MM.1S (cell line): ENCODE measurements around the gene ATG10.

Experiments
- DNase-seq: peaks from one replicate; pipeline ENCODE4 v3.0.0-alpha.2; 2015
- H2AFZ ChIP-seq: fragments of 300-600 bp; sonication (generic); 2 replicates; pipeline ENCODE4 v1.6.0; 2016; ENCODE audit warnings: antibody characterized with exemption, low read length
- H3F3A ChIP-seq: fragments of 300-600 bp; sonication (generic); 2 replicates; pipeline ENCODE4 v1.6.1; 2016; ENCODE audit warnings: mild to moderate bottlenecking, antibody characterized with exemption, low read length, moderate library complexity, mixed read lengths; ENCODE audit not compliant: insufficient read depth
- H3K27ac ChIP-seq: fragments of 300-600 bp; sonication (generic); 2 replicates; pipeline ENCODE4 v1.5.1; 2016; ENCODE audit warnings: mild to moderate bottlenecking, low read length
- H3K27me3 ChIP-seq: fragments of 300-600 bp; sonication (generic); replicated peaks from 2 replicates; pipeline ENCODE4 v1.6.0; 2016; ENCODE audit warnings: low read length; ENCODE audit not compliant: insufficient read depth
- H3K36me3 ChIP-seq: fragments of 300-600 bp; sonication (generic); replicated peaks from 2 replicates; pipeline ENCODE4 v1.6.1; 2016; ENCODE audit warnings: mild to moderate bottlenecking, low read length, mixed read lengths; ENCODE audit not compliant: insufficient read depth
- H3K4me1 ChIP-seq: fragments of 300-600 bp; sonication (generic); 2 replicates; pipeline ENCODE4 v1.6.1; 2016; ENCODE audit warnings: low read length, mixed read lengths
- H3K4me2 ChIP-seq: fragments of 300-600 bp; sonication (generic); 2 replicates; pipeline ENCODE4 v1.6.0; 2016; ENCODE audit warnings: low read depth, low read length
- H3K4me3 ChIP-seq: fragments of 300-600 bp; sonication (generic); 2 replicates; pipeline ENCODE4 v1.5.1; 2016; ENCODE audit warnings: low read length, mixed read lengths
- H3K79me2 ChIP-seq: fragments of 300-600 bp; sonication (generic); 2 replicates; pipeline ENCODE4 v1.6.1; 2016; ENCODE audit warnings: mixed run types, low read length, mixed read lengths
- H3K9ac ChIP-seq: fragments of 300-600 bp; sonication (generic); 2 replicates; pipeline ENCODE4 v1.6.1; 2016; ENCODE audit warnings: low read length, mixed read lengths
- H3K9me2 ChIP-seq: fragments of 300-600 bp; sonication (generic); replicated peaks from 2 replicates; pipeline ENCODE4 v1.6.1; 2016; ENCODE audit warnings: mild to moderate bottlenecking, low read length, mixed read lengths; ENCODE audit not compliant: insufficient read depth
- H3K9me3 ChIP-seq: fragments of 300-600 bp; sonication (generic); replicated peaks from 2 replicates; pipeline ENCODE4 v1.6.1; 2016; ENCODE audit warnings: mild to moderate bottlenecking, low read length, mixed read lengths; ENCODE audit not compliant: insufficient read depth
- H4K20me1 ChIP-seq: fragments of 300-600 bp; sonication (generic); 2 replicates; pipeline ENCODE4 v1.6.1; 2016; ENCODE audit warnings: mild to moderate bottlenecking, low read length, moderate library complexity, mixed read lengths; ENCODE audit not compliant: insufficient read depth
- EZH2 ChIP-seq: fragments of 300-600 bp; sonication (generic); optimal IDR thresholded peaks from 2 replicates; pipeline ENCODE3; 2017; ENCODE audit warnings: low read depth, mild to moderate bottlenecking, antibody characterized with exemption, low read length, mixed read lengths
- EZH2phosphoT487 ChIP-seq: fragments of 300-600 bp; sonication (generic); IDR thresholded peaks from 2 replicates; pipeline ENCODE4 v1.6.1; 2018; ENCODE audit warnings: antibody characterized with exemption, low read length
- TF ChIP-seq, protein P1 (sequence below): fragments of 300-600 bp; sonication (generic); IDR thresholded peaks from 2 replicates; pipeline ENCODE4 v1.5.1; 2016; ENCODE audit warnings: antibody characterized with exemption, low read length, mixed read lengths

The ATG10 gene

DNA sequence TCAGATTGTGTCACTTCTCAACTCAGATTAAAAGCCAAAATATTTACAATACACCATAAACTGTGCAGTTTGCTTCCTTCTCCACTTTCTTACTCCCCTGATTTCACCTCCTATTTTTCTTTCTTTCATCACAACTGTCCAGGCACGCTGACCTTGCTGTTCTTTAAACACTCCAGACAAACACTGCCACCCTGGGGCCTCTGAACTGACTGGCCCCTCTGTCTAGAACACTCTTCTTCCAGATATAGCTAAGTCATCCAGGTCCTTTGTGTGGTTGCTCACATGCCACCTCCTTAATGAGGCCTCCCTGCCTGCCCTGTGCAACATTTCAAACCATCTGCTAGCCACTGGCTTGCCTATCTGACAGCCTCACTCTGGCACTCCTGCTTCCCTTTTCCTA lies 46.6 kb downstream of the ATG10 start:
- no peaks in the 10 kb centered on the region for H3K27me3 ChIP-seq
- H3K4me1 ChIP-seq, result no peaks in the 10 kb centered on the region
- no peak overlapping the region for H3K4me3 ChIP-seq
- H3K4me2 ChIP-seq, result no peak overlapping the region
- no peak overlapping the region for H3K27ac ChIP-seq
- H3K9ac ChIP-seq, result no peak overlapping the region
- no peaks in the 10 kb centered on the region for H3K9me2 ChIP-seq
- no peak for DNase-seq
- H3K79me2 ChIP-seq, result no peaks in the 10 kb centered on the region
- no peak overlapping the region for H2AFZ ChIP-seq
- no peaks in the 10 kb centered on the region for H3F3A ChIP-seq
- TF ChIP-seq EZH2 (no peak), EZH2phosphoT487 (no peak)
- TF ChIP-seq, protein P1, sequence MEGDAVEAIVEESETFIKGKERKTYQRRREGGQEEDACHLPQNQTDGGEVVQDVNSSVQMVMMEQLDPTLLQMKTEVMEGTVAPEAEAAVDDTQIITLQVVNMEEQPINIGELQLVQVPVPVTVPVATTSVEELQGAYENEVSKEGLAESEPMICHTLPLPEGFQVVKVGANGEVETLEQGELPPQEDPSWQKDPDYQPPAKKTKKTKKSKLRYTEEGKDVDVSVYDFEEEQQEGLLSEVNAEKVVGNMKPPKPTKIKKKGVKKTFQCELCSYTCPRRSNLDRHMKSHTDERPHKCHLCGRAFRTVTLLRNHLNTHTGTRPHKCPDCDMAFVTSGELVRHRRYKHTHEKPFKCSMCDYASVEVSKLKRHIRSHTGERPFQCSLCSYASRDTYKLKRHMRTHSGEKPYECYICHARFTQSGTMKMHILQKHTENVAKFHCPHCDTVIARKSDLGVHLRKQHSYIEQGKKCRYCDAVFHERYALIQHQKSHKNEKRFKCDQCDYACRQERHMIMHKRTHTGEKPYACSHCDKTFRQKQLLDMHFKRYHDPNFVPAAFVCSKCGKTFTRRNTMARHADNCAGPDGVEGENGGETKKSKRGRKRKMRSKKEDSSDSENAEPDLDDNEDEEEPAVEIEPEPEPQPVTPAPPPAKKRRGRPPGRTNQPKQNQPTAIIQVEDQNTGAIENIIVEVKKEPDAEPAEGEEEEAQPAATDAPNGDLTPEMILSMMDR, result no peak
- no peaks in the 10 kb centered on the region for H4K20me1 ChIP-seq
- H3K36me3 ChIP-seq, result no peaks in the 10 kb centered on the region
- no peaks in the 10 kb centered on the region for H3K9me3 ChIP-seq

DNA sequence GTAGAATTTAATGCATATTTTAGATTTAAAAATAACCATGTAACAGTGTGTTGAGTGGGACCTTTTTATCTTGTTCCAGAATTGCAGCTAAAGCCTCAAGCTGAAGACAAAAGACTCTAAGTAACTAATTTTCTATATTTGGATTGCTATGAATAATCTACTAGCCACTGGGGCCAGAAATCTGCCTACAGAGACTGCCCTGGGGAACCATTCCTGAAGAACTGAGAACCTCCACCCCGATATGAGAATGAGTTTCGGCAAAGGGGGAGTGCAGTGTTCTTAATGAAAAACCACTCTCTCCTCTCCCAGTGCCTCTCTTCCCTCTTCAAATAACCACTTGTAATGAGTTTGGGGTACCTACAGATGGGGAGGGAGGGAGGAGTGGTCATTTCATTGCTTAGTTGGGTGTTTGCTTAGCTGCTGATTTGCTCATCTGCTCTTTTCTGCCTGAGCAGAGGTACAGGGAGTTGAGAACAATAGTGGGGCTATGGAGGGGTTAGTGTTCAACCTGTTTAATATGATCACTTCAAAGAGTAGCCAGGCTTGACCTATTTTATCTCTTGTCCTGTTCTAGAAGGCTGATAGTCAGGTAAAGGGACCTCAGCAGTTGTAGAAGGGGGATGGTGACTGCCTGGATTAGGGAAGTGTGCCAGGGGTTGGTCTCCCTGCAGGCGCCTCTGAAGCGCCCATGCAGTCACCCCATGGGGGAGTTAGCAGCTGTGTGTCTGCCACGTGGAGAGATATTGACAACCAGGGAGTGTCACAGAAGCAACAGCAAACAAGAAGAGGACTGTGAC lies 47.7 kb downstream of the ATG10 start:
- Histone ChIP-seq H2AFZ (no peak overlapping the region), H3K36me3 (no peaks in the 10 kb centered on the region), H4K20me1 (no peaks in the 10 kb centered on the region), H3K9me2 (no peaks in the 10 kb centered on the region), H3K79me2 (no peaks in the 10 kb centered on the region), H3K9ac (no peak overlapping the region), H3K27ac (no peak overlapping the region), H3K9me3 (no peaks in the 10 kb centered on the region), H3F3A (no peaks in the 10 kb centered on the region), H3K4me1 (no peaks in the 10 kb centered on the region), H3K4me2 (no peak overlapping the region), H3K4me3 (no peak overlapping the region), H3K27me3 (no peaks in the 10 kb centered on the region)
- DNase-seq, result no peak
- TF ChIP-seq EZH2phosphoT487 (no peak), EZH2 (no peak)
- TF ChIP-seq, protein P1, result no peak

DNA sequence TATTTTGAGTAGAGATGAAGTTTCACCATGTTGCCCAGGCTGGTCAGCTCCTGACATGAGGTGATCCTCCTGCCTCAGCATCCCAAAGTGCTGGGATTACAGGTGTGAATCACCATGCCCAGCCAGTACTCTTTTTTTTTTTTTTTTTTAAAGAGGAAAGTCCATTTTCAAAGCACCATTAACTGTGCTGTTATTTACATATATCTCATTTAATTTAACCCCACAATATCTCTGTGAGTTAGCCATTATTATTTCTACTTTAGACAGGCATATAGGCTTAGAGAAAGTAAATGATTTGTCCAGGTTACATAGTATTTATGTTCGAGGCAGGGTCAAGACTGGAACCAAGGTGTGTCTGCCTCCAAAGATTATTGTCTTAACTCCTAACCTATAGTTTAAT lies 50.7 kb downstream of the ATG10 start:
- TF ChIP-seq EZH2phosphoT487 (no peak), EZH2 (no peak)
- TF ChIP-seq, protein P1, result no peak
- H2AFZ ChIP-seq, result no peak overlapping the region
- no peaks in the 10 kb centered on the region for H3K79me2 ChIP-seq
- no peak for DNase-seq
- H4K20me1 ChIP-seq, result no peaks in the 10 kb centered on the region
- H3K27me3 ChIP-seq, result no peaks in the 10 kb centered on the region
- no peak overlapping the region for H3K4me2 ChIP-seq
- H3K9me3 ChIP-seq, result no peaks in the 10 kb centered on the region
- H3K4me3 ChIP-seq, result no peak overlapping the region
- H3K4me1 ChIP-seq, result no peaks in the 10 kb centered on the region
- no peaks in the 10 kb centered on the region for H3K9me2 ChIP-seq
- H3F3A ChIP-seq, result no peaks in the 10 kb centered on the region
- no peak overlapping the region for H3K9ac ChIP-seq
- H3K27ac ChIP-seq, result no peak overlapping the region
- H3K36me3 ChIP-seq, result no peaks in the 10 kb centered on the region
